Gastroesophageal sphincter (tissue), 3 donors: Measurements from ENCODE around the gene CD96.

Experiments
- CTCF ChIP-seq, 4 experiments: fragments of 200-600 bp in 2 of 4; fragments of 450-650 bp in 2 of 4; sonication (generic) in 1 of 4; IDR thresholded peaks; one replicate each; pipeline ENCODE4 v1.5.1; 2017 to 2019; ENCODE audit warnings: antibody characterized with exemption in 4 of 4, mild to moderate bottlenecking in 2 of 4, moderate library complexity in 2 of 4
- POLR2A ChIP-seq, 2 donors: fragments of 450-650 bp; IDR thresholded peaks; one replicate each; pipeline ENCODE4 v1.6.1; 2017; ENCODE audit warnings: antibody characterized with exemption in 2 of 2, mild to moderate bottlenecking in 2 of 2, moderate library complexity in 1 of 2
- POLR2AphosphoS5 ChIP-seq: sonication (generic); formaldehyde crosslinking; IDR thresholded peaks from one replicate; pipeline ENCODE4 v1.6.1; 2017; ENCODE audit warnings: antibody characterized with exemption

- TF ChIP-seq CTCF (IDR thresholded peaks at IDR 0.05) (no peak), POLR2AphosphoS5 (no peak), POLR2A (IDR thresholded peaks at IDR 0.05) (no peak)
Observed at GRCh38 chr3:111496894-111497559, 45.0 kb upstream of the CD96 start.
